ENCODE data around the gene MYO1G. TPM values are rescaled to one million over a fixed set of nuclear protein-coding genes. Genes with fewer than 3 reads are reported as not detected.
A peak's percentile ranks its signal among the peaks of the same experiment; 100 is the strongest.

MYO1G gene
- total and polyA plus RNA-seq, 12 donors, result 0.06 to 12.8 (median 3.8) TPM

DNA sequence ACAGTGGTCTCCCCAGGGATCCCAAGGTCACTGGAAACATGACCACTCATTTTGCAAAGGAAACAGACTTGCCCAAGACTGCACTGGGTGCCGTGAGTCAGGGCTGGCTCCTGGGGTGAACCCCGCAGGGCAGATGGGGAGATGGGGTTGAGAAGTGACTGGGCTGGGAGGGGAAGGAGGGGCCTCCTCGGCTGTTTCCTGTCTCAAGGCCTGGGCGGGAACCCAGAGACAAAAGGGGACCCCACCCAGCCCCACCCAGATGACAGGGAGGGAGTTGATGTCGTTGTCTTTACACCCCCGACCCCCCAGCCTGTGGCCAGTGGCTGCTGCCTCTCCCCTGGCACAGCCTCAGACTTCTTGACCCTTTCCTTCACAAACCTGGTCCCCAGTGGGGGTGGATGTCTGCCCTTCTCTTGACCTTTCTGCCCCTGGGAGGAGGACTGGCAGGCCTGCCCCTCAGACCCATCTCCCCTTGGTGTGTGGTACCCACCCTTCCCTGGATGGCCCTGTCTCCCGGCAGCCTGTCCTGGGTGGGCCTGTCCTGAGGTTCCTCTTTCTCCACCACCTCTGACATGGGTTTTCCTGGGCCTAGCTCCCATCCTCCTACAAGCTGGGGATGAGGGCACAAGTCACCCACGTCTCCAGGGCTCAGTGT is 1.4 kb downstream of the MYO1G start:
- H3K27me3 ChIP-seq, result no peaks in the 10 kb centered on the region
- no peak overlapping the region for H3K4me3 ChIP-seq
- DNase-seq, result no peak
- intact Hi-C loops (cut with DNase I), result loop anchor here in 1 of 2 donors (5.0 kb wide), 1 partner anchor 155 kb away; no protein-coding TSS in a partner anchor
- peaks cover 0 to 2% of the 10 kb centered on the region in 2 donors for H3K36me3 ChIP-seq (replicated peaks in 1 of 2)
- H3K27ac ChIP-seq, result peak overlapping the region in 3 of 5 donors; percentile 1 to 89 (median 12)
- no peaks in the 10 kb centered on the region for H3K9me3 ChIP-seq (replicated peaks in 1 of 3)
- no peak for TF ChIP-seq POLR2A (IDR thresholded peaks at IDR 0.05)
- TF ChIP-seq, protein P1, sequence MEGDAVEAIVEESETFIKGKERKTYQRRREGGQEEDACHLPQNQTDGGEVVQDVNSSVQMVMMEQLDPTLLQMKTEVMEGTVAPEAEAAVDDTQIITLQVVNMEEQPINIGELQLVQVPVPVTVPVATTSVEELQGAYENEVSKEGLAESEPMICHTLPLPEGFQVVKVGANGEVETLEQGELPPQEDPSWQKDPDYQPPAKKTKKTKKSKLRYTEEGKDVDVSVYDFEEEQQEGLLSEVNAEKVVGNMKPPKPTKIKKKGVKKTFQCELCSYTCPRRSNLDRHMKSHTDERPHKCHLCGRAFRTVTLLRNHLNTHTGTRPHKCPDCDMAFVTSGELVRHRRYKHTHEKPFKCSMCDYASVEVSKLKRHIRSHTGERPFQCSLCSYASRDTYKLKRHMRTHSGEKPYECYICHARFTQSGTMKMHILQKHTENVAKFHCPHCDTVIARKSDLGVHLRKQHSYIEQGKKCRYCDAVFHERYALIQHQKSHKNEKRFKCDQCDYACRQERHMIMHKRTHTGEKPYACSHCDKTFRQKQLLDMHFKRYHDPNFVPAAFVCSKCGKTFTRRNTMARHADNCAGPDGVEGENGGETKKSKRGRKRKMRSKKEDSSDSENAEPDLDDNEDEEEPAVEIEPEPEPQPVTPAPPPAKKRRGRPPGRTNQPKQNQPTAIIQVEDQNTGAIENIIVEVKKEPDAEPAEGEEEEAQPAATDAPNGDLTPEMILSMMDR (IDR thresholded peaks at IDR 0.05), result no peak
- H3K4me1 ChIP-seq (replicated peaks in 1 of 2), result no peaks in the 10 kb centered on the region
- 54 to 74% (median 61%) methylated on average over 4 to 8 of the region's 8 CpGs for WGBS, 4 donors

DNA sequence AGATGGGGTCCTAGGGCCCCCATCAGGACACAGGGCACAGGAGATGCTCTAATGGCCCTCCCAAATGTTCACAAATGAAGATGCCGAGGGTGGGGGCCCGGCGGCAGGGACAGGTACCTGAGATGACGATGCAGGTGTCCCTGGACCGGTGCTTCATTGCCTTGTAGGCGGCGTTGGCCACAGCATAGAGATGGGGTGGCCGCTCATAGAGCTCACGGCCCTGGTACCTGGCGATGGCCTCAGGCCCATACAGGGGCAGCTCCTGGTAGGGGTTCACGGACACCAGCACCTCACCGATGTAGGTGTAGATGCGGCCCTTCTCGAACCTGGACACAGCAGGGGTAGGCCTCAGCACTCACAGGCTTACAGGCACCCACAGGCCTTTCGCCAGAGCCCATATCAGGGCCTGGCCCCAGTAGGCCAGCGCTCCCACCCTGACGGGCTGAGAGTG is 2.0 kb downstream of the MYO1G start:
- no peaks in the 10 kb centered on the region for H3K4me1 ChIP-seq (replicated peaks in 1 of 2)
- H3K27ac ChIP-seq, result no peak overlapping the region
- DNase-seq, result no peak
- 95 to 97% (median 96%) methylated on average over 7 to 17 of the region's 17 CpGs for WGBS, 4 donors
- intact Hi-C loops (cut with DNase I), result loop anchor here in 1 of 2 donors (5.0 kb wide), 1 partner anchor 156 kb away; no protein-coding TSS in a partner anchor
- H3K4me3 ChIP-seq, result no peak overlapping the region
- no peaks in the 10 kb centered on the region for H3K36me3 ChIP-seq (replicated peaks in 1 of 2)
- TF ChIP-seq POLR2A (IDR thresholded peaks at IDR 0.05), result no peak
- TF ChIP-seq, protein P1 (IDR thresholded peaks at IDR 0.05), result no peak
- H3K27me3 ChIP-seq, result no peaks in the 10 kb centered on the region
- no peaks in the 10 kb centered on the region for H3K9me3 ChIP-seq (replicated peaks in 1 of 3)

DNA sequence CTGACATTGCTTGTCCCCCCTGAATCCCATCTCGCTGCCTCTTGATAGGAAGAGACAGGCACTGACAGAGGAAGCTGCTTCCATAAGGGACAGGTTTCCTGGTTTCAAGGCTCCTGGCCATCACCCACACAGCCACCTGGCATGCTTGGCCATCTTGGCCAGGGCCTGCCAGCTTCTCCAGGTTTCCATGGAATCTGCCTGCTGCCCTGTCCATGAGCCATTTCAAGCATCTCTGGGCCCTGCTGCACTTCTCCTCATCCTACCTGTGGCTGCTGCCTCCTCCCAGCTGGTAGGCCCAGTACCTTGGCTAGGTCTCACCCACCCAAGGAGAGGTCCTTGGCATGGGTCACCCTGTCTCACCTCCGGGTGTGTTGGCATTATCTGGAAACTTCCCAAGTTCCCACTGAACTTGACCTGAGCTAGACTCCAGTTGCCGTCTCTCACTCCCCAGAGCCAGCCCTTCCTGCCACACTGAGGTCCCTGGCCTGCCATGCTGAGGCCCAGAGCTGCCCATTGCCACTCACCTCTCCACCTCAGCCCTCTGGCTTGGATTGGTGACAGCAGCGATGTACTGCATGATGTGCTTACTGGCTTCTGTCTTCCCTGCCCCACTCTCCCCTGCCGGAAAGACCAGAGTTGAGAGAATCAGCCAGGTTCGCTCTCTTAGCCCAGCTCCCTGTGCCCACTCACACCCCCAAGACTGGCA is 2.6 kb downstream of the MYO1G start:
- DNase-seq, result no peak
- H3K27me3 ChIP-seq, result no peaks in the 10 kb centered on the region
- intact Hi-C loops (cut with DNase I), result loop anchor here in 1 of 2 donors (5.0 kb wide), 1 partner anchor 156 kb away; no protein-coding TSS in a partner anchor

More for the DNA sequence above, 2.6 kb downstream of the MYO1G start:
- no peaks in the 10 kb centered on the region for H3K36me3 ChIP-seq (replicated peaks in 1 of 2)
- no peaks in the 10 kb centered on the region for H3K9me3 ChIP-seq (replicated peaks in 1 of 3)
- no peaks in the 10 kb centered on the region for H3K4me1 ChIP-seq (replicated peaks in 1 of 2)
- 80 to 90% (median 88%) methylated on average over 3 to 6 of the region's 6 CpGs for WGBS, 4 donors
- no peak overlapping the region for H3K4me3 ChIP-seq
- no peak overlapping the region for H3K27ac ChIP-seq
- TF ChIP-seq, protein P1 (IDR thresholded peaks at IDR 0.05), result no peak
- no peak for TF ChIP-seq POLR2A (IDR thresholded peaks at IDR 0.05)

Data from adrenal gland (tissue), 12 donors.